ENCODE results near the gene WNT11.

Gene WNT11

GRCh38 chr11:76166314-76166713 lies 40.0 kb downstream of the WNT11 start:
- peak; percentile 18 for DNase-seq
- in situ Hi-C loops (cut with HindIII; ENCODE audit: low pct_ligation_motif_present, low pct_unique_long_range_greater_than_20kb, low sequenced_read_pairs) = no loop called here

DNA sequence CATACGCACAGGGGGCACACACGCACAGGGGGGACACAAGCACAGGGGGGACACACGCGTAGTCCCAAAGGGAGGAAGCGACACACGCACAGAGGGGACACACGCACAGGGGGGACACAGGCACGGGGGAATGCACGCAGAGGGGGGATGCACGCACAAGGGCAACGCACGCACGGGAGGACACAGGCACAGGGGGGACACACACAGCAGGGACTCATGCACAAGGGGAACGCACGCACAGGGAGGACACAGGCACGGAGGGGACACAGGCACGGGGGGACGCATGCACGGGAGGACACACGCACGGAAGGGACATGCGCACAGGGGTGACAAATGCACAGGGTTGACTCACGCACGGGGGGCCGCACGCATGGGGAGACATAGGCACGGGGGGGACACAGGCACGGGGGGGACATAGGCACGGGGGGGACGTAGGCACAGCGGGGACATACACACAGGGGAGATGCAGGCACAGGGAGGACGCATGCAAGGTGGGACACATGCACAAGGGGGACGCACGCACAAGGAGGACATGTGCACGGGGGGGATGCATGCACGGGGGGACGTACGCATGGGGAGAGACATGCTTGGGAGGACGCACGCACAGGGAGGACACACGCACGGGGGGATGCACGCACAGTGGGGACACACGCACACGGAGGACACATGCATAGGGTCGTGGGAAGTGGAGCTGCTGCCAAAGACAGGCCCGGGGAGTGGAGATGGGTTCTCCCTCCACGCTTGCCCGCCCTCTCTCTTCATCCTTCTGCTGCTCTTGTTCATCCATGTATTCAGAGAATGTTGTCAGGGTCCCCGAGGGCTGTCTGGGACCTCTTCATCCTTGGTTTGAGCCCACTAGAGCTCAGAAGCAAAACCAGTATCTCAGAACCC lies 41.2 kb downstream of the WNT11 start:
- DNase-seq = no peak
- in situ Hi-C loops (cut with HindIII; ENCODE audit: low pct_ligation_motif_present, low pct_unique_long_range_greater_than_20kb, low sequenced_read_pairs) = no loop called here

- in situ Hi-C loops (cut with HindIII; ENCODE audit: low pct_ligation_motif_present, low pct_unique_long_range_greater_than_20kb, low sequenced_read_pairs) = no loop called here
- DNase-seq = no peak
Measured at GRCh38 chr11:76164081-76164480, 42.2 kb downstream of the WNT11 start.

DNA sequence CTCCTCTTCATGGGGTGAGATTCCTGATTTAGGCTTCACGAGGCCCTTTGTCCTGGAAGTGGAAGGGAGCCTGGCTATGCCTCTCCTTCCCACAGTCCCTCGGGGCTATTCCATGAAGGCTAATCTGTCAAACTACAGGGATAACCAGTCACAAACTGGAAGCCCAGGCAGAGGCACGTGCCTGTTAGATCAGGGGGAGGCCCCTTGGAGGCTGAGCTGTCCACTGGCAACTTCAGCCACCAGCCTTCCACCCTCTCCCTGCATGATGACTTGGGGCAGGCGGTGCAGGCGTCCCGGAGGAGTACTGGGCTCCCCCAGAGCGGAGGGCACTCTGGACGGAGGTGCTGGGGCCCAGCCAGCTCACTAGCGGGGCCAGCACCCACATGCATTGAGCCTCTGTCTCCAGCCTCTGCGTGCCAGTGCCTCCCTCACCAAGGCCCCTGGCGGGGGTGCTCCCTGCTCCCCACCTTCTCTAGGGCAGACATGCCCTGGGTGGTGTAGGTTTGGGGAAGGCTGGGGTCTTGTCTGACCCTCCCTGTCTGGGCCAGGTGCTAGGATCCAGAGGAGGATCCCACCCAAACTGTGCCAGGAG lies 42.9 kb downstream of the WNT11 start:
- DNase-seq = no peak
- in situ Hi-C loops (cut with HindIII; ENCODE audit: low pct_ligation_motif_present, low pct_unique_long_range_greater_than_20kb, low sequenced_read_pairs) = no loop called here

DNA sequence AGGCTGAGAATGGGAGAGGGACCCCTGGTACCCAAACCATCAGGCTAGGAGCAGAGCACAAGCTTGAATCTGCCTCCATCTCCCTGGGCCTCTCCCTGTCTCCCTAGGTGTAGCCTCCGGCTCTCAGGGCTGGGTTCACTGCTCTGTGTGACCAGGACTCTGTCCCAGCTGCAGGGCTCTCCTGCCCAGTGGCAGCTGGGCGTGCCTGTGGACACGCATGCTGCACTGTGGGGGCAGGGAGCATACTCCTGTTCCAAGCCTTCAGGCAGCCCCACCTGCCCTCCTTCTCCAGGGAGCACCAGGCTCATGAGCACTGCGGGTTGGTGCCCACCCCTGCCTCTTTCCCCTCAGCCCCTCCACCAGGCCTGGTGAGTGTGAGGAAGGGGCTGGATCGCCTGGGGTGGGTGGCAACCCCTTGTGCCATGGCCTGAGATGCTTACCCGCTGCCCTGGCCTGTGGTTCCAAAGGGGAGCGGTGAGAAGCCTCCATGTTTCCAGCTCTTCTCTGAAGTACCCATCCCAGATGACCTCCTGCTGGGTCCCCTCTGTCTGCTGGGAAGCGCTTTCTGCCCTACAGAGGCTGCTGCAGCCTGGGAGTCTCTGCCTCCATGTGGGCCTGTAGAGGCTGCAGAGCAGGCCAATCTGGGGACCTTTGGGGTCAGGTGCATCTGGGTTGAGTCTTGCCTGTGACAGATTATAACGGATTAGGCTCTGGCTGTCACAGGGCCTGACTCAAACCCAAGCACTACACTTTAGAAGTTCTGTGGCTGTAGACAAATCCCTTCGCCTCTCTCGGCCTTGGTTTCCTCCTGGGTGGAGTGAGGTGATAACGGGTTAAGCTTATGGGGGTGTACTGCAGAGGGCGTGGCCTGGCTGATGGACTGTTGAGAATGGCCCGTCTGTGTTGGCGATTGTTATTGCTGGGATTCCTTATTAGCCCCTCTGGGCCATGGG lies 43.7 kb downstream of the WNT11 start:
- in situ Hi-C loops (cut with HindIII; ENCODE audit: low pct_ligation_motif_present, low pct_unique_long_range_greater_than_20kb, low sequenced_read_pairs) = no loop called here
- no peak for DNase-seq

- in situ Hi-C loops (cut with HindIII; ENCODE audit: low pct_ligation_motif_present, low pct_unique_long_range_greater_than_20kb, low sequenced_read_pairs) = no loop called here
- DNase-seq = no peak
Measured at GRCh38 chr11:76161261-76161961, 44.9 kb downstream of the WNT11 start.

GRCh38 chr11:76160856-76161255 lies 45.4 kb downstream of the WNT11 start:
- DNase-seq = no peak
- in situ Hi-C loops (cut with HindIII; ENCODE audit: low pct_ligation_motif_present, low pct_unique_long_range_greater_than_20kb, low sequenced_read_pairs) = no loop called here

- in situ Hi-C loops (cut with HindIII; ENCODE audit: low pct_ligation_motif_present, low pct_unique_long_range_greater_than_20kb, low sequenced_read_pairs) = no loop called here
- DNase-seq = no peak
Measured at GRCh38 chr11:76159983-76160661, 46.2 kb downstream of the WNT11 start.

GRCh38 chr11:76159303-76159937 lies 46.9 kb downstream of the WNT11 start:
- in situ Hi-C loops (cut with HindIII; ENCODE audit: low pct_ligation_motif_present, low pct_unique_long_range_greater_than_20kb, low sequenced_read_pairs) = no loop called here
- no peak for DNase-seq

GRCh38 chr11:76158394-76159302 lies 47.7 kb downstream of the WNT11 start:
- in situ Hi-C loops (cut with HindIII; ENCODE audit: low pct_ligation_motif_present, low pct_unique_long_range_greater_than_20kb, low sequenced_read_pairs) = no loop called here

GRCh38 chr11:76157891-76158290 lies 48.4 kb downstream of the WNT11 start:
- no peak for DNase-seq
- in situ Hi-C loops (cut with HindIII; ENCODE audit: low pct_ligation_motif_present, low pct_unique_long_range_greater_than_20kb, low sequenced_read_pairs) = no loop called here

More at GRCh38 chr11:76158394-76159302, 47.7 kb downstream of the WNT11 start:
- no peak for DNase-seq

- in situ Hi-C loops (cut with HindIII; ENCODE audit: low pct_ligation_motif_present, low pct_unique_long_range_greater_than_20kb, low sequenced_read_pairs) = no loop called here
- no peak for DNase-seq
Measured at GRCh38 chr11:76156971-76157427, 49.3 kb downstream of the WNT11 start.

DNA sequence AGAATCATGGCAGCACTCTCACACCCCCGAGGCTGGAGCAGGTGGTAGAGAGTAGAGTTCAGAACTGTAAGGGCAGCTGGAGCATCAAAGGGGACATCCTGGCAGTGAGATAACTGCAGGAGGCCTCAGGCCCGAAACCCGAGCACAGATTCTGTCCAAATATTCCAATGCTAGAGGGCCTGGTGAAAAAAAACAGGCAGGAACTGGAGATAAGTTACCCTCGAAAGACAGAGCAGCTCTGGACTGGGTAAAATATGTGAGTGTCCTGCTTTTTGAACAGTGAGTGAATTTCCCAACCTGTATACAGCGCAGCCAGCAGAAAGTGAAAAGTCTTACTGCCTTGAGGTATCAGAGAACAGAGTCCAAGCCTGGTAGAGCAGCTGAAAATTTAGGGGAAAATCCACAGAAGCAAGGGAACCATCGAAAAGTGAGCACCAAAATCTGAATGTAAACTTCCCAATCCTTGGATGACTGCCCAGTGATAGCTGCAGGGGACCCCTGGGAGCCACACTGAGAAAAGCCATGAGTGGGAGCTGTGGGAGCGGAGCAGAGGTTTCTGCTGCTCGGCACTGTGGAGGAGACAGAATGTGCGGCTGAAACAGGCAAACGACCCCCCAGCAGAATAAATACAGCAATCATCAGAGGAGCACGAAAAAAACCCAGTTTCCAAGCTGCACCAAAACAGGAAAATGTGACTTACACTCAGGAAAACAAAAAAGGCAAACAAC lies 50.6 kb downstream of the WNT11 start:
- no peak for DNase-seq
- in situ Hi-C loops (cut with HindIII; ENCODE audit: low pct_ligation_motif_present, low pct_unique_long_range_greater_than_20kb, low sequenced_read_pairs) = no loop called here

DNA sequence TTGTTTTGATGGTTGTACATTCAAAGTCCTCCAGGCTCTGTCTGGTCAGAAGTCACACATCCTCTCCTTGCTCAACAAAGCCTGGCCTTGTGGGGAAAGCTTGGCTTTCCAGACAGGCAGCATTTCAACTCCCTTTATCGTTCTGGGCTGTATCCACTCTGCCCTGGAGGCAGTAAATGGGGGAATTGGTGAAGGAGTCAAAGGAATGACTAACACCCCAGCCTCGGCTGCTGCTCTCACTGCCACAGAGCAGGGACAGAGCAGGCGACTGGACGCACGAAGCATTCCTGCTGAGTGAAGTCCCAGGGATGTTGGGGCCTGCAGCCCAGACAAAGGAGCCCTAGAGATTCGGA lies 52.8 kb downstream of the WNT11 start:
- in situ Hi-C loops (cut with HindIII; ENCODE audit: low pct_ligation_motif_present, low pct_unique_long_range_greater_than_20kb, low sequenced_read_pairs) = no loop called here
- DNase-seq = no peak

DNA sequence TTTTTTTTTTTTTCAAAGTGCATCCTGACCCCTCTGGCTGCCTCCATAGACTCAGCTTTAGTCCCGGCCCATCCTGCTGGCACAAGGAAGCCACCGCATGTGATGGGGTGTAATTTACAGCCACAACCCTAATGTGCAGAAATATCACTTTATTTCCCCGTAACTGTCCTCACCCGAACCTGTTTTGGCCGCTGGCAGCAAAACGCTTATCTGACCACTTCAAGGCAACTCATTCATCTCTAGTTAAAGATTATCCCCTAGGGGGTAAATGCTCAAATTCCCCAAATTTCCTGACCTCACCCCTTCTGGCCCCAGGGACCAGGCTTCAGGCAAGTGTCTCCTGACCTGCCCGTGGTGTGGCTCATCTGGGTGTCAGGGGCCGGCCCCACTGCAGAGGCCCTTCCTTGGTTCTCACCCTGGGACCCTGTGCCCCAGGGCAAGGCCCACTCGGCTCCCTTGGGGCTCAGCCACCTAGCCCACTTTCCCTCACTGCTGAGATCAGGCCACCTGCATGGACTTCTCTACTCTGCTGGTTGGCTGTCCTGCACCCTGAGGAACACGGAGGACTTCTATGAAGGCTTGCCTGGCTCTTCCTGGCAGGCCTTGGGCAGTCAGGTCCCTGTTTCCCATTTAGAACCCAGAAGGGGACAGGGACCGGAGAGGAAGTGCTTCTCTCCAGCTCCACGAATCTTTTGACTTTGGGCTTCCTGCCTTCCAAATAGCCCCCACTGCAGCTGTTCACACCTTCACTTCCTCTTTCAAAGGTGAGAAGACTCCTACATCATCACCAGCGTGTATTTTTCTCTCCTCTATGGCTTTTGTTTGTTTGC lies 53.3 kb downstream of the WNT11 start:
- no peak for DNase-seq
- in situ Hi-C loops (cut with HindIII; ENCODE audit: low pct_ligation_motif_present, low pct_unique_long_range_greater_than_20kb, low sequenced_read_pairs) = no loop called here
